HG03442 (cell line): ENCODE data around the gene EFNA2.
A peak's percentile ranks its signal among the peaks of the same experiment; 100 is the strongest.

Experiments
- ATAC-seq: cut with Tn5 transposase; IDR thresholded peaks from one replicate; pipeline ENCODE4 v1.9.1; 2021; ENCODE audit warnings: mild to moderate bottlenecking, moderate library complexity; ENCODE audit not compliant: unreplicated experiment

The EFNA2 gene

GRCh38 chr19:1271528-1272422 is 13.9 kb upstream of the EFNA2 start:
- no peak for ATAC-seq

GRCh38 chr19:1272423-1273262 is 13.0 kb upstream of the EFNA2 start:
- no peak for ATAC-seq

- ATAC-seq = no peak
Measured at GRCh38 chr19:1273263-1274041, 12.2 kb upstream of the EFNA2 start.

GRCh38 chr19:1274081-1274851 is 11.4 kb upstream of the EFNA2 start:
- no peak for ATAC-seq

- ATAC-seq = no peak
Measured at GRCh38 chr19:1274852-1275259, 10.8 kb upstream of the EFNA2 start.

- peak; percentile 72 for ATAC-seq
Measured at GRCh38 chr19:1275260-1275975, 10.3 kb upstream of the EFNA2 start, which contains the start of gene FAM174C. Gene FAM174C (plus strand): TSS chr19:1275530. CDS start chr19:1275550, 20 bp downstream.

- ATAC-seq = no peak
Measured at GRCh38 chr19:1275976-1276627, 9.6 kb upstream of the EFNA2 start.

- no peak for ATAC-seq
Measured at GRCh38 chr19:1276628-1277022, 9.0 kb upstream of the EFNA2 start.

GRCh38 chr19:1277061-1277460 is 8.6 kb upstream of the EFNA2 start:
- no peak for ATAC-seq

GRCh38 chr19:1278074-1278473 is 7.6 kb upstream of the EFNA2 start:
- ATAC-seq = no peak

- no peak for ATAC-seq
Measured at GRCh38 chr19:1278713-1279660, 6.7 kb upstream of the EFNA2 start.

GRCh38 chr19:1279782-1280341 is 5.8 kb upstream of the EFNA2 start:
- ATAC-seq = no peak

- no peak for ATAC-seq
Measured at GRCh38 chr19:1280636-1281568, 4.8 kb upstream of the EFNA2 start.

- no peak for ATAC-seq
Measured at GRCh38 chr19:1281569-1282287, 3.9 kb upstream of the EFNA2 start.

GRCh38 chr19:1282588-1283206 is 3.0 kb upstream of the EFNA2 start:
- no peak for ATAC-seq
